GM19467 (cell line): ENCODE data around the gene SPHK2.
"Not testable (repeated sequence)": the region's sequence is repeated elsewhere in the genome, so short reads cannot be mapped to it uniquely, and the experiment has no call there.

ENCODE experiments used
- ATAC-seq: cut with Tn5 transposase; IDR thresholded peaks from one replicate; pipeline ENCODE4 v1.9.1; 2021; ENCODE audit warnings: mild to moderate bottlenecking, moderate library complexity; ENCODE audit not compliant: unreplicated experiment

Gene SPHK2, protein sequence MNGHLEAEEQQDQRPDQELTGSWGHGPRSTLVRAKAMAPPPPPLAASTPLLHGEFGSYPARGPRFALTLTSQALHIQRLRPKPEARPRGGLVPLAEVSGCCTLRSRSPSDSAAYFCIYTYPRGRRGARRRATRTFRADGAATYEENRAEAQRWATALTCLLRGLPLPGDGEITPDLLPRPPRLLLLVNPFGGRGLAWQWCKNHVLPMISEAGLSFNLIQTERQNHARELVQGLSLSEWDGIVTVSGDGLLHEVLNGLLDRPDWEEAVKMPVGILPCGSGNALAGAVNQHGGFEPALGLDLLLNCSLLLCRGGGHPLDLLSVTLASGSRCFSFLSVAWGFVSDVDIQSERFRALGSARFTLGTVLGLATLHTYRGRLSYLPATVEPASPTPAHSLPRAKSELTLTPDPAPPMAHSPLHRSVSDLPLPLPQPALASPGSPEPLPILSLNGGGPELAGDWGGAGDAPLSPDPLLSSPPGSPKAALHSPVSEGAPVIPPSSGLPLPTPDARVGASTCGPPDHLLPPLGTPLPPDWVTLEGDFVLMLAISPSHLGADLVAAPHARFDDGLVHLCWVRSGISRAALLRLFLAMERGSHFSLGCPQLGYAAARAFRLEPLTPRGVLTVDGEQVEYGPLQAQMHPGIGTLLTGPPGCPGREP

GRCh38 chr19:48618916-48619691, at the start of gene SPHK2, which contains the start of gene RPL18:
SPHK2 (plus strand) TSS chr19:48619506; CDS start chr19:48620515, 1,009 bp downstream.
RPL18 (minus strand) TSS chr19:48619178; CDS start chr19:48619143, 35 bp downstream.
- ATAC-seq, result peak; percentile 71

- ATAC-seq, result no peak
These were observed 49.5 kb upstream of the SPHK2 start for GRCh38 chr19:48569814-48570213.

DNA sequence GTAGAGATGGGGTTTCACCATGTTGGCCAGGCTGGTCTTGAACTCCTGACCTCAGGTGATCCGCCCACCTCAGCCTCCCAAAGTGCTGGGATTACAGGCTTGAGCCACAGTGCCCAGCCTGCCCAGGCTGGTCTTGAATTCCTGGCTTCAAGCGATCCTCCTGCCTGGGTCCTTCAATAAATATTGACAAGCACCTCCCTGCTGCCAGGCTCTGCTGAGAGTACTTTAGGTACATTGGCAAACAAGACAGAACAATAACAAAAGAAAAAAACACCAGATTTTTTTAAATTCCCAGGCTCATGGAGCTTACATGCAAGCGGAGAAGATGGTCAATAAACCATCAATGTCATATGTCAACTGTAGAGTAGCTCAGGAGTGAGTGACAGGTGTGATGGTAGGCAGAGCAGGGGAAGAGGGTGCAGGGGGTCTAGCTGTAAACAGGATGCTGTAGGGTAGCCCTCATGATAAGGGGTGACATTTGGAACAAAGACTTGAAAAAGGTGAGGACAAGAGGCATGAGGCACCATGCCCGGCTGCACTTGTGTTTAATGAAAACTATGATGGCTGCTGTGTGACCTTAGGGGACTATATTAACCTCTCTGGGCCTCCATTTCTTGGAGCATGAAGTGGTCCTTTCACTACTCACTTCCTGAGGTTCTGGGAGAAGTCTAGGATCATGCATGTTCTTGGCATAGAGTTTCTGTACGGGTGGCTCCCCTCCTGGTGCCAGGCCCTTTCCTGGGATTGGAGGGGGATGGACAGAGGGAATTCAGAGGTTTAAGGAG, 47.7 kb upstream of the SPHK2 start:
- ATAC-seq, result no peak

- no peak for ATAC-seq
These were observed 46.2 kb upstream of the SPHK2 start for GRCh38 chr19:48573163-48573505.

DNA sequence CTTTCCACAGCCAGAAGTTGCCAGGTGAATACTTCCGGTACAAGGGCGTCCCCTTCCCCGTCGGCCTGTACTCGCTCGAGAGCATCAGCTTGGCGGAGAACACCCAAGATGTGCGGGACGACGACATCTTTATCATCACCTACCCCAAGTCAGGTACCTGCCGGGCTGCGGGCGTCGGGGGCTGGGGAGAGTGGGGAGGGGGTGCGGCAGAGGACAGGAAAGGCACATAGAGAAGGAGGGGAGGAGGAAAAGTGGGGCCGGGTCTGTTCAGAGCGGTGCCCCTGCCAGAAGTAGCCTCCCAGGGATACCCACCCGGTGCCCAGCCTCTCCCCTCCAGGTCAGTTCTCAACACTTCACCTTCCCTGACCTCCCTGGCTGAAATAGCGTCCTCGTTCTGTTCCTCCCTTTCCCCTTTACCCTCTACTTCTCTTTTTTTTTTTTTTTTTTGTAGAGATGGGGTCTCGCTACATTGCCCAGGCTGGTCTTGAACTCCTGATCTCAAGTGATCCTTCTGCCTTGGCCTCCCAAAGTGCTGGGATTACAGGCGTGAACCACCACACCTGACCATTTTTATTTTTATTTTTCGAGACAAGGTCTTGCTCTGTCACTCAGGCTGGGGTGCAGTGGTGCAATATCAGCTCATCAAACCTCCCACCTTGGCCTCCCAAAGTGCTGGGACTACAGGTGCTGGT, 43.2 kb upstream of the SPHK2 start:
- ATAC-seq, result no peak

GRCh38 chr19:48577908-48578307, 41.4 kb upstream of the SPHK2 start:
- ATAC-seq, result not testable (repeated sequence)

DNA sequence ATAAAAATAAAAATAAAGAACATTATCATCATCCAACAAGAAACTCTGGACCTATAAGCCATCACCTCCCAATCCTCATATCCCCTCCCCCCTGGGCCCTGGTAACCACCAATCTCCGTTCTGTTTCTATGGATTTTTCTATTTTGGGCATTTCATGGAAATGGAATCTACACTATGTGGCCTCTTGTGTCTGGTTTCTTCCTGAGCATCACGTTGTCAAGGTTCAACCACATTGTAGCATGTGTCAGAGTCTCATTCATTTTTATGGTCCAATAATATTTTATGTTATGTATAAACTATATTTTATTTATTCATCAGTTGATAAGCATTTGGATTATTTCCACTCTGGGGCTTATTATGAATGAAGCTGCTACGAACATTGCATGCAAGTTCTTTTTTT, 40.4 kb upstream of the SPHK2 start:
- ATAC-seq, result no peak

GRCh38 chr19:48582168-48582567, 37.1 kb upstream of the SPHK2 start:
- ATAC-seq, result no peak

- no peak for ATAC-seq
These were observed 31.9 kb upstream of the SPHK2 start for GRCh38 chr19:48587387-48587786.

- ATAC-seq, result no peak
These were observed 30.5 kb upstream of the SPHK2 start for GRCh38 chr19:48588670-48589401.

- no peak for ATAC-seq
These were observed 28.3 kb upstream of the SPHK2 start for GRCh38 chr19:48591021-48591420.

- ATAC-seq, result no peak
These were observed 24.1 kb upstream of the SPHK2 start for GRCh38 chr19:48595171-48595570.

- ATAC-seq, result no peak
These were observed 23.5 kb upstream of the SPHK2 start for GRCh38 chr19:48595833-48596232.

DNA sequence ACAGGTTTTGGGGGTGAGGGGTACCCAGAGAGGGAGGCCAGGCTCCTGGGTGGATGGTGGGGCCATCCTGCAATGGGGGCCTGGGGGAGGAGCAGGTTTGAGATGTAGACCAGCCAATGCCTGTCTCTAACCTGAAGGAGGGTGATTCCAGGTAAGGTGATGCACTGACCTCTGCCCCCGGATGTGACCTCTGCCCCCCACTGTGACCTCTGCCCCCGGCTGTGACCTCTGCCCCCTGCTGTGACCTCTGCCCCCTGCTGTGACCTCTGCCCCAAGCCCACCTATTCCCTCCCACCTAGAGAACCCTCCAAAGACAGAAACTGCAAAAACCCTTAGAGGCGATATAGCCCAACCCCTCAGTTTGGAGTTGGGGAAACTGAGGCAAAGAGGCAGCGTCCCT, 23.1 kb upstream of the SPHK2 start:
- ATAC-seq, result no peak

DNA sequence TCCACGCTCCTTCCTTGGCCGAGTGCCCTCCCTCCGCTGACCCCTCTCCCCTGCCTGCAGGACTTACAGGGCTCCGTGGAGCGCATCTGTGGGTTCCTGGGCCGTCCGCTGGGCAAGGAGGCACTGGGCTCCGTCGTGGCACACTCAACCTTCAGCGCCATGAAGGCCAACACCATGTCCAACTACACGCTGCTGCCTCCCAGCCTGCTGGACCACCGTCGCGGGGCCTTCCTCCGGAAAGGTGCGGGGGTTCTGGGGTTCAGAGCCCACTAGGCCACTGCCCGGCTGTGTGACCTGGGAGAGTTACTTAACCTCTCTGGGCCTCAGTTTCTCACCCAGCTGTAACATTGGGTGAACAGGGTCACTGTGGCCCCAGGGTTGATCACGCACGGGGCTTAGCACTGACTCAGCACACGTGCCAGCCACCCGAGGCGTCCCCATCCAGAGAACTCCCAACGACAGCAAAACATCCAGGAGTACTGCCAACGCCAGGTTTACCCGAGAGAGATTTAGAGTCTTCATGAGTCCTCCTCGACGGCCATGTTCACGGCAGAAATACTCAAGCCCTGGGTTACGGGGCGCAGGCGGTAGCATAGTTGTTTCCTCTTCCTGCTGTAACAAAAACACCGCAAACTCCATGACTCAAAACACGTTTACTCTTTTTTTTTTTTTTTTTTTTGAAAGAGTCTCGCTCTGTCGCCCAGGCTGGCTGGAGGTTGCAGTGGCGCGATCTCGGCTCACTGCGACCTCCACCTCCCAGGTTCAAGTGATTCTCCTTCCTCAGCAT, 22.4 kb upstream of the SPHK2 start:
- no peak for ATAC-seq

DNA sequence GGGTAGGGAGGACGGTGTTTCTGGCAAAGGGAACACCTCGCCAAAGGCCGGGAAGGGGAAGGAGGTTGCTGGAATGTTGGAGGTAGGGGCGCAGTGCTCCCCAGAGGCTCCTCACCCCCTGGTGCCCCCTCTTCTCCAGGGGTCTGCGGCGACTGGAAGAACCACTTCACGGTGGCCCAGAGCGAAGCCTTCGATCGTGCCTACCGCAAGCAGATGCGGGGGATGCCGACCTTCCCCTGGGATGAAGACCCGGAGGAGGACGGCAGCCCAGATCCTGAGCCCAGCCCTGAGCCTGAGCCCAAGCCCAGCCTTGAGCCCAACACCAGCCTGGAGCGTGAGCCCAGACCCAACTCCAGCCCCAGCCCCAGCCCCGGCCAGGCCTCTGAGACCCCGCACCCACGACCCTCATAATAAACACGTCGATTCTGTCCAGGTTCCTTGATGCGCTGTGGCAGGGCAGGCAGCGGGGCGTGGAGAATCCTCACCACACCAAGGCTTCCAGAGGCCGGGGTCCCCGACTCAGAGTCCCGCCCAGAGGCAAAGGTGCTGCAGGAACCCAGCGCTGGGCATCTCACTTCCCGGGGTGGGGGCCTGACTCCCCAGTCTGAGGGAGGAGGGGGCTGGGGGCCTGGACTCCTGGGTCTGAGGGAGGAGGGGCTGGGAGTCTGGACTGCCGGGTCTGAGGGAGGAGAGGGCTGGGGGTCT, 20.2 kb upstream of the SPHK2 start:
- no peak for ATAC-seq

DNA sequence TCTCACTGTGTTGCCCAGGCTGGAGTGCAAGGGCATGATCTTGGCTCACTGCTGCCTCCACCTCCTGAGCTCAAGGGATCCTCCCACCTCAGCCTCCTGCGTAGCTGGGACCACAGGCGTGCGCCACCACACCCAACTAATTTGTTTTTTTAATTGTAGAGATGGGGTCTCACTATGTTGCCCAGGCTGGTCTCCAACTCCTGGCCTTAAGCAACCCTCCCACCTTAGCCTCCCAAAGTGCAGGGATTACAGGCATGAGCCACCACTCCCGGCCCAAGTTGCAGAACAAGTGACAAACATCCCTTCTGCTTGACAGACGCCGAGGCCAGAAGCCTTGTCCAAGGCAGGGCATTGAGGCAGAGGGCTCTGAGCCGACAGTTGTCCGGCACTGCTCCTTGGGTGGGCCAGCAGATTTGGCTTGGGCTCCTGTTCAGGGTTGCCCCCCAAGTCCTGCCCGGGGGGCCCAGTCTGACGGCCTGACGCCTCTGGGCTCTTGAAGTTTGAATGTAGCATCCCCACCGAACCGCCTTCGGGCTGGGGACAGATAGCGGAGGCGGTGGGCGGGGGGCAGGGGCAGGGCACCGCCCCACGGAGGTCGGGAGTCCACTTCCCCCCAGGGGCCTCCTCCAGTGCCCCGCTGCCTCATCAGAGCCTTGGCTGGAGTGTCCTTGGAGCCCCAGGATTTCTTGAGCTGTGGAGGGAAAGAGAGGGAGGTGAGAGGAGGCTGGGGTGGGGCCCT, 18.5 kb upstream of the SPHK2 start:
- ATAC-seq, result no peak

DNA sequence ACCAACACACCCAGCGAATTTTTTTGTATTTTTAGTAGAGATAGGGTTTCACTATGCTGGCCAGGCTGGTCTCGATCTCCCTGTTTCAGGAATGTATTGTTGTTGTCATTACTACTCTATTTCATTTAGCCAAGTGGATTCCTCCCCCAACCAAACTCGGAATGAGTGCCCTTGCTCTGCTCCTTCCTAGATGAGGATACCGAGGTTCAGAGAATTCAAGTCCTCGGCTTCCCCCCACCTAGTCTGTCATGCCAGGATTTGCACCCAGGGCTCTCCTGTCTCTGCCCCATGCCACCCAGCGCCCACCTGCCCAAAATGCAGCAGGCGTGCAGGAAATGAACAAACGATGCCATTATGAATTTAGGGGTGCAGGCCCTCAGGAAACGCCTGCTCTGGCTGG, 16.3 kb upstream of the SPHK2 start:
- no peak for ATAC-seq
